Activated T-helper 17 cell treated with anti-CD3 and anti-CD28 coated beads, Interleukin-2, amount 50 U/mL, for 72 hours (primary cell): ENCODE data around the gene TM4SF4. TPM values are rescaled to one million over a fixed set of nuclear protein-coding genes. Genes with fewer than 3 reads are reported as not detected.
A peak's percentile ranks its signal among the peaks of the same experiment; 100 is the strongest.

Source experiments
- ATAC-seq: fragments of 150-1000 bp; cut with Tn5 transposase; replicated peaks from 2 replicates; pipeline ENCODE4 v1.10.0; 2021; ENCODE audit warnings: mild to moderate bottlenecking, moderate library complexity
- H3K27ac Mint-ChIP-seq: one replicate; pipeline ENCODE4 v1.8.0; 2022; ENCODE audit warnings: mixed read lengths
- H3K27me3 Mint-ChIP-seq: one replicate; pipeline ENCODE4 v1.8.0; 2022; ENCODE audit warnings: mixed read lengths
- H3K36me3 Mint-ChIP-seq: one replicate; pipeline ENCODE4 v1.8.0; 2022; ENCODE audit warnings: low read depth, mild to moderate bottlenecking, mixed read lengths
- H3K4me1 Mint-ChIP-seq: one replicate; pipeline ENCODE4 v1.8.0; 2022; ENCODE audit warnings: mixed read lengths
- H3K4me3 Mint-ChIP-seq: one replicate; pipeline ENCODE4 v1.8.0; 2022; ENCODE audit warnings: mild to moderate bottlenecking, mixed read lengths
- H3K9me3 Mint-ChIP-seq: one replicate; pipeline ENCODE4 v1.8.0; 2022; ENCODE audit warnings: mixed read lengths
- total RNA-seq, 2 donors: library from RNA; stranded (reverse); gene quantifications; one replicate each; pipeline ENCODE4 v1.2.3, GENCODE V29; 2022

TM4SF4 gene
- total RNA-seq, 2 donors from 2014 or later = not detected

- Mint-ChIP-seq H3K4me3 (no peak overlapping the region), H3K36me3 (no peaks in the 10 kb centered on the region), H3K27ac (no peak overlapping the region), H3K4me1 (no peaks in the 10 kb centered on the region), H3K27me3 (peaks cover 14% of the 10 kb centered on the region), H3K9me3 (no peaks in the 10 kb centered on the region)
- ATAC-seq = no peak
These were observed 7.0 kb downstream of the TM4SF4 start for GRCh38 chr3:149481491-149481890.

- no peak for ATAC-seq
- no peak overlapping the region for H3K4me3 Mint-ChIP-seq
- no peak overlapping the region for H3K27ac Mint-ChIP-seq
- no peaks in the 10 kb centered on the region for H3K36me3 Mint-ChIP-seq
- no peaks in the 10 kb centered on the region for H3K9me3 Mint-ChIP-seq
- peaks cover 13% of the 10 kb centered on the region for H3K27me3 Mint-ChIP-seq
- no peaks in the 10 kb centered on the region for H3K4me1 Mint-ChIP-seq
These were observed 12.2 kb downstream of the TM4SF4 start for GRCh38 chr3:149486726-149487125.

- peak; percentile 50 for ATAC-seq
- H3K4me3 Mint-ChIP-seq = no peak overlapping the region
- no peaks in the 10 kb centered on the region for H3K36me3 Mint-ChIP-seq
- H3K9me3 Mint-ChIP-seq = no peaks in the 10 kb centered on the region
- H3K27me3 Mint-ChIP-seq = peaks cover 12% of the 10 kb centered on the region
- no peak overlapping the region for H3K27ac Mint-ChIP-seq
- no peaks in the 10 kb centered on the region for H3K4me1 Mint-ChIP-seq
These were observed 13.2 kb downstream of the TM4SF4 start for GRCh38 chr3:149487598-149488197.

- Mint-ChIP-seq H3K27ac (no peak overlapping the region), H3K4me1 (no peaks in the 10 kb centered on the region), H3K36me3 (no peaks in the 10 kb centered on the region)
These were observed 14.7 kb downstream of the TM4SF4 start for GRCh38 chr3:149489060-149489690.

GRCh38 chr3:149490260-149490971, 15.9 kb downstream of the TM4SF4 start:
- H3K27me3 Mint-ChIP-seq = peaks cover 23% of the 10 kb centered on the region
- no peak overlapping the region for H3K4me3 Mint-ChIP-seq
- no peaks in the 10 kb centered on the region for H3K4me1 Mint-ChIP-seq
- H3K36me3 Mint-ChIP-seq = no peaks in the 10 kb centered on the region
- no peak overlapping the region for H3K27ac Mint-ChIP-seq
- ATAC-seq = no peak
- H3K9me3 Mint-ChIP-seq = no peaks in the 10 kb centered on the region

More at GRCh38 chr3:149489060-149489690, 14.7 kb downstream of the TM4SF4 start:
- H3K9me3 Mint-ChIP-seq = no peaks in the 10 kb centered on the region
- no peak overlapping the region for H3K4me3 Mint-ChIP-seq
- peaks cover 16% of the 10 kb centered on the region for H3K27me3 Mint-ChIP-seq
- no peak for ATAC-seq

- Mint-ChIP-seq H3K9me3 (no peaks in the 10 kb centered on the region), H3K4me1 (no peaks in the 10 kb centered on the region), H3K4me3 (no peak overlapping the region), H3K27me3 (peaks cover 23% of the 10 kb centered on the region), H3K36me3 (no peaks in the 10 kb centered on the region), H3K27ac (no peak overlapping the region)
- ATAC-seq = no peak
These were observed 19.0 kb downstream of the TM4SF4 start for GRCh38 chr3:149493315-149494021.

GRCh38 chr3:149494022-149494758, 19.7 kb downstream of the TM4SF4 start:
- Mint-ChIP-seq H3K36me3 (no peaks in the 10 kb centered on the region), H3K27ac (no peak overlapping the region), H3K9me3 (no peaks in the 10 kb centered on the region), H3K27me3 (peaks cover 23% of the 10 kb centered on the region), H3K4me3 (no peak overlapping the region), H3K4me1 (no peaks in the 10 kb centered on the region)
- peak; percentile 33 for ATAC-seq

- Mint-ChIP-seq H3K36me3 (no peaks in the 10 kb centered on the region), H3K4me1 (no peaks in the 10 kb centered on the region), H3K4me3 (no peak overlapping the region), H3K27ac (no peak overlapping the region), H3K9me3 (no peaks in the 10 kb centered on the region), H3K27me3 (peaks cover 22% of the 10 kb centered on the region)
- peak; percentile 87 for ATAC-seq
These were observed 20.5 kb downstream of the TM4SF4 start for GRCh38 chr3:149494759-149495580.

- Mint-ChIP-seq H3K27ac (no peak overlapping the region), H3K27me3 (peaks cover 19% of the 10 kb centered on the region), H3K9me3 (no peaks in the 10 kb centered on the region), H3K36me3 (no peaks in the 10 kb centered on the region), H3K4me1 (no peaks in the 10 kb centered on the region), H3K4me3 (no peak overlapping the region)
- peak; percentile 30 for ATAC-seq
These were observed 21.2 kb downstream of the TM4SF4 start for GRCh38 chr3:149495581-149496125.

GRCh38 chr3:149496891-149497290, 22.4 kb downstream of the TM4SF4 start:
- Mint-ChIP-seq H3K9me3 (no peaks in the 10 kb centered on the region), H3K4me1 (no peaks in the 10 kb centered on the region), H3K27ac (no peak overlapping the region), H3K4me3 (no peak overlapping the region), H3K36me3 (no peaks in the 10 kb centered on the region), H3K27me3 (peaks cover 13% of the 10 kb centered on the region)
- ATAC-seq = no peak

GRCh38 chr3:149497966-149498670, 23.6 kb downstream of the TM4SF4 start:
- Mint-ChIP-seq H3K27me3 (peaks cover 11% of the 10 kb centered on the region), H3K36me3 (no peaks in the 10 kb centered on the region), H3K4me1 (no peaks in the 10 kb centered on the region), H3K4me3 (no peak overlapping the region), H3K9me3 (no peaks in the 10 kb centered on the region), H3K27ac (no peak overlapping the region)
- ATAC-seq = no peak

- H3K4me1 Mint-ChIP-seq = no peaks in the 10 kb centered on the region
- no peaks in the 10 kb centered on the region for H3K9me3 Mint-ChIP-seq
- ATAC-seq = no peak
- no peak overlapping the region for H3K4me3 Mint-ChIP-seq
- H3K27me3 Mint-ChIP-seq = peaks cover 3% of the 10 kb centered on the region
- H3K36me3 Mint-ChIP-seq = no peaks in the 10 kb centered on the region
- H3K27ac Mint-ChIP-seq = no peak overlapping the region
These were observed 27.0 kb downstream of the TM4SF4 start for GRCh38 chr3:149501524-149501923.

- ATAC-seq = no peak
These were observed 27.9 kb downstream of the TM4SF4 start for GRCh38 chr3:149502438-149502837.

More at GRCh38 chr3:149502438-149502837, 27.9 kb downstream of the TM4SF4 start:
- Mint-ChIP-seq H3K9me3 (no peaks in the 10 kb centered on the region), H3K4me1 (no peaks in the 10 kb centered on the region), H3K27me3 (peaks cover 4% of the 10 kb centered on the region), H3K4me3 (no peak overlapping the region), H3K27ac (no peak overlapping the region), H3K36me3 (no peaks in the 10 kb centered on the region)
